HG03432 (cell line): ENCODE measurements around the gene SPRING1.

Experiments used
- ATAC-seq: cut with Tn5 transposase; IDR thresholded peaks from one replicate; pipeline ENCODE4 v1.9.1; 2021; ENCODE audit warnings: mild to moderate bottlenecking, moderate library complexity; ENCODE audit not compliant: unreplicated experiment

SPRING1 gene

GRCh38 chr12:116710370-116711150 is 27.3 kb downstream of the SPRING1 start:
- ATAC-seq, result no peak

- no peak for ATAC-seq
Measured at GRCh38 chr12:116709768-116710167, 28.1 kb downstream of the SPRING1 start.

- ATAC-seq, result no peak
Measured at GRCh38 chr12:116708826-116709756, 28.8 kb downstream of the SPRING1 start.

- ATAC-seq, result no peak
Measured at GRCh38 chr12:116707751-116708150, 30.1 kb downstream of the SPRING1 start.

GRCh38 chr12:116703214-116703795 is 34.6 kb downstream of the SPRING1 start:
- no peak for ATAC-seq

GRCh38 chr12:116701432-116701831 is 36.4 kb downstream of the SPRING1 start:
- ATAC-seq, result no peak

GRCh38 chr12:116700066-116700465 is 37.8 kb downstream of the SPRING1 start:
- no peak for ATAC-seq

GRCh38 chr12:116698554-116699075 is 39.3 kb downstream of the SPRING1 start:
- no peak for ATAC-seq

- ATAC-seq, result no peak
Measured at GRCh38 chr12:116698116-116698515, 39.8 kb downstream of the SPRING1 start.

- ATAC-seq, result no peak
Measured at GRCh38 chr12:116697716-116698115, 40.2 kb downstream of the SPRING1 start.

- no peak for ATAC-seq
Measured at GRCh38 chr12:116697305-116697704, 40.6 kb downstream of the SPRING1 start.

GRCh38 chr12:116695464-116695725 is 42.5 kb downstream of the SPRING1 start:
- ATAC-seq, result no peak

GRCh38 chr12:116694653-116695463 is 43.0 kb downstream of the SPRING1 start:
- no peak for ATAC-seq

- ATAC-seq, result no peak
Measured at GRCh38 chr12:116693286-116694227, 44.3 kb downstream of the SPRING1 start.

- no peak for ATAC-seq
Measured at GRCh38 chr12:116692605-116693004, 45.3 kb downstream of the SPRING1 start.

GRCh38 chr12:116691636-116692035 is 46.2 kb downstream of the SPRING1 start:
- no peak for ATAC-seq

GRCh38 chr12:116691205-116691604 is 46.7 kb downstream of the SPRING1 start:
- ATAC-seq, result no peak

- no peak for ATAC-seq
Measured at GRCh38 chr12:116689979-116690744, 47.7 kb downstream of the SPRING1 start.

- ATAC-seq, result no peak
Measured at GRCh38 chr12:116689521-116689920, 48.3 kb downstream of the SPRING1 start.
